NCI-H2196 (cell line): ENCODE data around the gene YBX3.
A peak's percentile ranks its signal among the peaks of the same experiment; 100 is the strongest.
"Not testable (repeated sequence)": the region's sequence is repeated elsewhere in the genome, so short reads cannot be mapped to it uniquely, and the experiment has no call there.

Experiments
- DNase-seq: peaks from one replicate; lab custom pipeline; 2025; ENCODE audit not compliant: unreplicated experiment; lab: John Stamatoyannopoulos, UW

YBX3 gene

GRCh38 chr12:10722905-10723746 is at the start of gene YBX3:
YBX3 (minus strand) TSS chr12:10723323; CDS start chr12:10723111, 212 bp downstream.
- DNase-seq, result no peak

- no peak for DNase-seq
Measured at GRCh38 chr12:10771132-10771733, 48.1 kb upstream of the YBX3 start.

GRCh38 chr12:10759657-10760056 is 36.5 kb upstream of the YBX3 start:
- no peak for DNase-seq

GRCh38 chr12:10756194-10756593 is 33.1 kb upstream of the YBX3 start:
- DNase-seq, result no peak

GRCh38 chr12:10753059-10753458 is 29.9 kb upstream of the YBX3 start:
- DNase-seq, result no peak

- no peak for DNase-seq
Measured at GRCh38 chr12:10750385-10750727, 27.2 kb upstream of the YBX3 start.

GRCh38 chr12:10749700-10750384 is 26.7 kb upstream of the YBX3 start:
- peak; percentile 70 for DNase-seq

- no peak for DNase-seq
Measured at GRCh38 chr12:10747730-10748129, 24.6 kb upstream of the YBX3 start.

- DNase-seq, result not testable (repeated sequence)
Measured at GRCh38 chr12:10743420-10743819, 20.3 kb upstream of the YBX3 start.

GRCh38 chr12:10741845-10742244 is 18.7 kb upstream of the YBX3 start:
- no peak for DNase-seq

GRCh38 chr12:10740182-10740581 is 17.1 kb upstream of the YBX3 start:
- no peak for DNase-seq

GRCh38 chr12:10739157-10740118 is 16.3 kb upstream of the YBX3 start:
- DNase-seq, result no peak

- no peak for DNase-seq
Measured at GRCh38 chr12:10737249-10737648, 14.1 kb upstream of the YBX3 start.

GRCh38 chr12:10736463-10736862 is 13.3 kb upstream of the YBX3 start:
- no peak for DNase-seq

GRCh38 chr12:10735428-10735827 is 12.3 kb upstream of the YBX3 start:
- no peak for DNase-seq

GRCh38 chr12:10732549-10732948 is 9.4 kb upstream of the YBX3 start:
- no peak for DNase-seq

- no peak for DNase-seq
Measured at GRCh38 chr12:10732066-10732465, 8.9 kb upstream of the YBX3 start.

GRCh38 chr12:10730559-10730958 is 7.4 kb upstream of the YBX3 start:
- no peak for DNase-seq

- no peak for DNase-seq
Measured at GRCh38 chr12:10728091-10728490, 5.0 kb upstream of the YBX3 start.

- no peak for DNase-seq
Measured at GRCh38 chr12:10726945-10727344, 3.8 kb upstream of the YBX3 start.

GRCh38 chr12:10725003-10725402 is 1.9 kb upstream of the YBX3 start:
- no peak for DNase-seq
